ENCODE results near the gene SLC26A5. TPM values are rescaled to one million over a fixed set of nuclear protein-coding genes. Genes with fewer than 3 reads are reported as not detected.

The SLC26A5 gene
- total RNA-seq, 2 donors from 2014 or later, result not detected

GRCh38 chr7:103395071-103395470 is 50.9 kb downstream of the SLC26A5 start:
- Histone ChIP-seq H3K4me1 (no peaks in the 10 kb centered on the region), H3K36me3 (no peaks in the 10 kb centered on the region), H3K4me3 (no peak overlapping the region), H3K9me3 (no peaks in the 10 kb centered on the region), H3K27me3 (no peaks in the 10 kb centered on the region), H3K27ac (no peak overlapping the region)
- TF ChIP-seq CTCF (IDR thresholded peaks at IDR 0.05), result no peak
- no peak for DNase-seq (ENCODE audit: low spot score)

GRCh38 chr7:103394566-103394965 is 51.4 kb downstream of the SLC26A5 start:
- TF ChIP-seq CTCF (IDR thresholded peaks at IDR 0.05), result no peak
- H3K4me3 ChIP-seq, result no peak overlapping the region
- H3K27me3 ChIP-seq, result no peaks in the 10 kb centered on the region
- no peaks in the 10 kb centered on the region for H3K4me1 ChIP-seq
- no peaks in the 10 kb centered on the region for H3K36me3 ChIP-seq
- no peak overlapping the region for H3K27ac ChIP-seq
- H3K9me3 ChIP-seq, result no peaks in the 10 kb centered on the region
- no peak for DNase-seq (ENCODE audit: low spot score)

GRCh38 chr7:103391976-103392375 is 54.0 kb downstream of the SLC26A5 start:
- TF ChIP-seq CTCF (IDR thresholded peaks at IDR 0.05), result no peak
- Histone ChIP-seq H3K9me3 (no peaks in the 10 kb centered on the region), H3K27ac (no peak overlapping the region), H3K4me1 (no peaks in the 10 kb centered on the region), H3K4me3 (no peak overlapping the region), H3K36me3 (no peaks in the 10 kb centered on the region), H3K27me3 (no peaks in the 10 kb centered on the region)
- DNase-seq (ENCODE audit: low spot score), result no peak

- no peaks in the 10 kb centered on the region for H3K9me3 ChIP-seq
- H3K27ac ChIP-seq, result no peak overlapping the region
- DNase-seq (ENCODE audit: low spot score), result no peak
- H3K4me1 ChIP-seq, result no peaks in the 10 kb centered on the region
- H3K4me3 ChIP-seq, result no peak overlapping the region
- H3K36me3 ChIP-seq, result no peaks in the 10 kb centered on the region
- H3K27me3 ChIP-seq, result no peaks in the 10 kb centered on the region
- no peak for TF ChIP-seq CTCF (IDR thresholded peaks at IDR 0.05)
These were observed 54.9 kb downstream of the SLC26A5 start for GRCh38 chr7:103391150-103391549.

- no peaks in the 10 kb centered on the region for H3K27me3 ChIP-seq
- no peaks in the 10 kb centered on the region for H3K4me1 ChIP-seq
- DNase-seq (ENCODE audit: low spot score), result no peak
- H3K9me3 ChIP-seq, result no peaks in the 10 kb centered on the region
- no peak overlapping the region for H3K4me3 ChIP-seq
- no peak for TF ChIP-seq CTCF (IDR thresholded peaks at IDR 0.05)
- no peak overlapping the region for H3K27ac ChIP-seq
- H3K36me3 ChIP-seq, result no peaks in the 10 kb centered on the region
These were observed 56.7 kb downstream of the SLC26A5 start for GRCh38 chr7:103389263-103389662.

- no peak overlapping the region for H3K27ac ChIP-seq
- no peaks in the 10 kb centered on the region for H3K4me1 ChIP-seq
- H3K36me3 ChIP-seq, result no peaks in the 10 kb centered on the region
- no peaks in the 10 kb centered on the region for H3K27me3 ChIP-seq
- DNase-seq (ENCODE audit: low spot score), result no peak
- no peaks in the 10 kb centered on the region for H3K9me3 ChIP-seq
- no peak overlapping the region for H3K4me3 ChIP-seq
- TF ChIP-seq CTCF (IDR thresholded peaks at IDR 0.05), result no peak
These were observed 57.4 kb downstream of the SLC26A5 start for GRCh38 chr7:103388469-103389140.

All from right atrium auricular region (tissue), 2 donors.